ENCODE measurements around the gene ADAM17. TPM values are rescaled to one million over a fixed set of nuclear protein-coding genes. Genes with fewer than 3 reads are reported as not detected.

The ADAM17 gene
- total RNA-seq, 2 donors from 2014 or later = 18.6 to 20.0 TPM

DNA sequence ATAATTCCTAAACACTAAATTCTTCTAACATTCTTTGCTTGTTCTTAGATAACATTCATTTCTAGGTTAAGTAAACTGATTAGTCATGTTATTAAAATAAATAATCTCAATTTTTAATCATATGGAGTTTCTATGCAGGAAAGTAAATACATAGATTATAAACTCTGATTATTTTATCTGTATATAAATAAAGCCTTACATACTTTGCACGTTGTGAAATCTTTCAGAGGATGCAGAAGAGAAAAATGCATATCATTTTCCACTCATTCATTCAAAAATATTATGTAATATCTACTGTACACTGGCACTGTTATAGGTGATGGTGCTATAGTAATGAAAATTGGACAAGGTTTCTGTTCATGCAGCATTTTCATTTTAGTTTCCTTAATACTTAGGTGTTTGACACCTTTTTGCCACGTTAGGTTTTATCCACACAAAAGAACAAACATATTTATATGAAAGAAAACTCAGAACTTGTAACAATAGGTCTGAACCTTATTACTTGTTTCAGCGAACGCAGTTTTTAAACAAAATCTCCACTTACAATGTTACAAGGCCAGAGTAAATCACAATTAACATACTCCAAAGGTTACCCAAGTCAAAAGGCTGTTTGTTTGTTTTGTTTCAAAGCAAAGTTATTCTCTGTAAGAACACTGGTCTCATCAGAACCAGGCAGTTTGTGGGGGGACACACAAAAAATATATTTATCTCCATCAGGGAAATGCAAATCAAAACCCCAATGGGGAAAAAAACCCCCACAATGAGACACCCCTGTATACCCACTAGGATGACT lies 27.4 kb downstream of the ADAM17 start:
- intact Hi-C loops (cut with DNase I) = no loop called here
- Histone ChIP-seq H3K36me3 (no peaks in the 10 kb centered on the region), H3K9me3 (no peaks in the 10 kb centered on the region), H3K4me1 (no peaks in the 10 kb centered on the region), H3K27ac (no peak overlapping the region), H3K9ac (ENCODE audit: low read depth in 2 of 2, low read length in 2 of 2) (no peak overlapping the region), H3K4me3 (no peak overlapping the region), H3K27me3 (no peaks in the 10 kb centered on the region)
- no peak for DNase-seq
- TF ChIP-seq, protein P1, sequence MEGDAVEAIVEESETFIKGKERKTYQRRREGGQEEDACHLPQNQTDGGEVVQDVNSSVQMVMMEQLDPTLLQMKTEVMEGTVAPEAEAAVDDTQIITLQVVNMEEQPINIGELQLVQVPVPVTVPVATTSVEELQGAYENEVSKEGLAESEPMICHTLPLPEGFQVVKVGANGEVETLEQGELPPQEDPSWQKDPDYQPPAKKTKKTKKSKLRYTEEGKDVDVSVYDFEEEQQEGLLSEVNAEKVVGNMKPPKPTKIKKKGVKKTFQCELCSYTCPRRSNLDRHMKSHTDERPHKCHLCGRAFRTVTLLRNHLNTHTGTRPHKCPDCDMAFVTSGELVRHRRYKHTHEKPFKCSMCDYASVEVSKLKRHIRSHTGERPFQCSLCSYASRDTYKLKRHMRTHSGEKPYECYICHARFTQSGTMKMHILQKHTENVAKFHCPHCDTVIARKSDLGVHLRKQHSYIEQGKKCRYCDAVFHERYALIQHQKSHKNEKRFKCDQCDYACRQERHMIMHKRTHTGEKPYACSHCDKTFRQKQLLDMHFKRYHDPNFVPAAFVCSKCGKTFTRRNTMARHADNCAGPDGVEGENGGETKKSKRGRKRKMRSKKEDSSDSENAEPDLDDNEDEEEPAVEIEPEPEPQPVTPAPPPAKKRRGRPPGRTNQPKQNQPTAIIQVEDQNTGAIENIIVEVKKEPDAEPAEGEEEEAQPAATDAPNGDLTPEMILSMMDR (IDR thresholded peaks at IDR 0.05) = no peak

DNA sequence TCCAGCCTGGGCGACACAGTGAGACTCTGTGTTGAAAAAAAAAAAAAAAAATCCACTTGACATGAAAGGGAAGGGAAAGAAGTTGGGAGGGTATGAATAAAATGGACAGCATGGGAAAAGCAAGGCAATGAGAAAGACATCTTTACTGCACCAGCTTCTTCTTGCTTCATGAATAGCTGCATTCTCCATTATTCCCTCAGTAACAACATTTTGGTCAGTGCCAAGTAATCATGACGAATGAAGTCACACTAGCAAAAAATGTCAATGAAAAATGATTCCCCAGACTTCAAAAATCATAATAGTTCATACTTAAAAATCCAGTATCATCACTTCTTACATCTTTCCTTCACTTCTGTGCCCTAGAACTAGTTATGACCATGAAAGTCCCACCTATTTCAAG lies 30.4 kb downstream of the ADAM17 start:
- H3K9ac ChIP-seq (ENCODE audit: low read depth in 2 of 2, low read length in 2 of 2) = no peak overlapping the region
- no peak overlapping the region for H3K4me3 ChIP-seq
- no peaks in the 10 kb centered on the region for H3K27me3 ChIP-seq
- intact Hi-C loops (cut with DNase I) = no loop called here
- H3K36me3 ChIP-seq = no peaks in the 10 kb centered on the region
- TF ChIP-seq, protein P1 (IDR thresholded peaks at IDR 0.05) = no peak
- no peaks in the 10 kb centered on the region for H3K9me3 ChIP-seq
- H3K27ac ChIP-seq = no peak overlapping the region
- DNase-seq = no peak
- H3K4me1 ChIP-seq = no peaks in the 10 kb centered on the region

DNA sequence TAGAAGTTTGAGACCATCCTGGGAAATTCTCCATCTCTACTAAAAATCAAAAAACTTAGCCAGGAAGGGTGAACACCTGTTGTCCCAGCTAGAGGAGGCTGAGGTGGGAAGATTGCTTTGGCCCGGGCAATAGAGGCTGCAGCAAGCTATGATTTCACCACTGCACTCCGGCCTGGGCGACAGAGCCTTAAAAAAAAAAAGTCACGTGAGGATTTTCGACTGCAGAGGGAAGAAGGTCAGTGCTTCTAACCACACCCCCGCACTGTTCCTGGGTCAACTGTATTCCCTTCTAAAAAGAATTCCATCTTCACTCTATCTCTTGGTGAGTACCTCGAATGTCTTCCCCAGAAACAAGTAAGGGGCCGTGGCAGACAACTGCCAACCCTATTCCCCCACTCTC lies 31.3 kb downstream of the ADAM17 start:
- DNase-seq = no peak
- Histone ChIP-seq H3K9me3 (no peaks in the 10 kb centered on the region), H3K9ac (ENCODE audit: low read depth in 2 of 2, low read length in 2 of 2) (no peak overlapping the region), H3K27me3 (no peaks in the 10 kb centered on the region), H3K27ac (no peak overlapping the region), H3K4me1 (no peaks in the 10 kb centered on the region), H3K4me3 (no peak overlapping the region), H3K36me3 (no peaks in the 10 kb centered on the region)
- intact Hi-C loops (cut with DNase I) = no loop called here
- TF ChIP-seq, protein P1 (IDR thresholded peaks at IDR 0.05) = no peak

DNA sequence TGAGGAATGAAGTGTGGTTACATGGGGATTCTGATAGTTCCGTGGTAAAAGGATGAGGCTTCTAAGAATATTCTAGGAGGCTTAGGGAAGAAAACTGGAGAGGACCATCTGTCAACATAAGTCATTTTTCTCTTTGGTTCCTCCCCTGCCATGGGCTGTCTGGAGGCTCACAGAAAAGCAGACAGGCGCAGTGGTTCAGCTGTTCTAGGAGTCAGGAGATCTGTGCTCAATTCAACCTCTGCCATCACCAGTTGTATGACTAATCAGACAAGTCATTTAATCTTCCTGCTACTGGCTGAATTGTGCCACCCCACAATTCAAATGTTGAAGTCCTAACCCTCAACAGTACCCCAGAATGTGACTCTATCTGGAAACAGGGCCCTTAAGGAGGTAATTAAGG lies 36.4 kb downstream of the ADAM17 start:
- DNase-seq = no peak
- no peak overlapping the region for H3K4me3 ChIP-seq
- H3K27ac ChIP-seq = no peak overlapping the region
- TF ChIP-seq, protein P1 (IDR thresholded peaks at IDR 0.05) = no peak
- no peaks in the 10 kb centered on the region for H3K4me1 ChIP-seq
- no peaks in the 10 kb centered on the region for H3K36me3 ChIP-seq
- no peak overlapping the region for H3K9ac ChIP-seq (ENCODE audit: low read depth in 2 of 2, low read length in 2 of 2)
- intact Hi-C loops (cut with DNase I) = no loop called here
- no peaks in the 10 kb centered on the region for H3K9me3 ChIP-seq
- H3K27me3 ChIP-seq = no peaks in the 10 kb centered on the region

DNA sequence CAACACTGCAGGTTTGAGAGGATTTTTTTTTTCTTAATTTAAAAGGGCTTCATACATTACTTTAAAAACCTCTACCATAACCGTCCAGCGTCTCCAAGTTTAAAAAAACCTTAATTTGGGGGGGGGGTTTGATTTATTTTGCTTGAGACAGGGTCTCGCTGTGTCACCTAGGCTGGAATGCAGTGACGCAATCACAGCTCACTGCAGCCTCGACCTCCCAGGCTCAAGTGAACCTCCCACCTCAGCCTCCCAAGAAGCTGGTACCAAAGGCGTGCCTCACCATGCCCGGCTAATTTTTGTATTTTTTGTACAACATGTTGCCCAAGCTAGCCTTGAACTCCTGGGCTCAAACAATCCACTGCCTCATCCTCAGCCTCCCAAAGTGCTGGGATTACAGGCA lies 36.9 kb downstream of the ADAM17 start:
- intact Hi-C loops (cut with DNase I) = no loop called here
- Histone ChIP-seq H3K27me3 (no peaks in the 10 kb centered on the region), H3K9me3 (no peaks in the 10 kb centered on the region), H3K4me3 (no peak overlapping the region), H3K27ac (no peak overlapping the region), H3K4me1 (no peaks in the 10 kb centered on the region), H3K36me3 (no peaks in the 10 kb centered on the region), H3K9ac (ENCODE audit: low read depth in 2 of 2, low read length in 2 of 2) (no peak overlapping the region)
- DNase-seq = no peak
- TF ChIP-seq, protein P1 (IDR thresholded peaks at IDR 0.05) = no peak
